ENCODE measurements around the gene PDGFA.
"Not testable (repeated sequence)": the region's sequence is repeated elsewhere in the genome, so short reads cannot be mapped to it uniquely, and the experiment has no call there.

The PDGFA gene

DNA sequence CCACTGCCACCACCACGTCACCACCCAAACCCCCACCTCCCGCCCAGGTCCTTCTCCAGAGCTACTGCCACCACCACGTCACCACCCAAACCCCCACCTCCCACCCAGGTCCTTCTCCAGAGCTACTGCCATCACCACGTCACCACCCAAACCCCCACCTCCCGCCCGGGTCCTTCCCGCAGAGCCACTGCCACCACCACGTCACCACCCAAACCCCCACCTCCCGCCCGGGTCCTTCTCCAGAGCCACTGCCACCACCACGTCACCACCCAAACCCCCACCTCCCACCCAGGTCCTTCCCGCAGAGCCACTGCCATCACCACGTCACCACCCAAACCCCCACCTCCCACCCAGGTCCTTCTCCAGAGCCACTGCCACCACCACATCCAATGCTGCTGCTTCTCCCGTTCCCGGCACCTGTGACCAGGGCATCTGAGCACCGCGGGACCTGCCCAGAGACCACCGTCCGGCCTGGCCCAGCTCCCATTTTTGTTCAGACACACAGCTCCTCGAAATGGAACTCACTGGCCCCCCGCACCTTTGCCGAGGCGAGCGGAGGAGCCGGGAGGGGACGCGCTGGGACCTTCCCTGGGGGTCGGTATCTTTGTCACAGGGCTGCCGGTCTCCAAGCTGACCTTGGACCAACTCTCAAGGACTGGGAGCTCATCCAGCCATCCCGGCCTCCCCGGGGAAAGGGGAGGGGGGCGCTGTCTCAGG lies 32.7 kb upstream of the PDGFA start:
- DNase-seq (ENCODE audit: low read depth in 3 of 3): not testable (repeated sequence)

DNA sequence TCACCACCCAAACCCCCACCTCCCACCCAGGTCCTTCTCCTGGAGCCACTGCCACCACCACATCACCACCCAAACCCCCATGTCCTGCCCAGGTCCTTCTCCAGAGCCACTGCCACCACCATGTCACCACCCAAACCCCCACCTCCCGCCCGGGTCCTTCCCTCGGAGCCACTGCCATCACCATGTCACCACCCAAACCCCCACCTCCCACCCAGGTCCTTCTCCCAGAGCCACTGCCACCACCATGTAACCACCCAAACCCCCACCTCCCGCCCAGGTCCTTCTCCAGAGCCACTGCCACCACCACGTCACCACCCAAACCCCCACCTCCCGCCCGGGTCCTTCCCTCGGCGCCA lies 31.9 kb upstream of the PDGFA start:
- DNase-seq (ENCODE audit: low read depth in 3 of 3): not testable (repeated sequence)

DNA sequence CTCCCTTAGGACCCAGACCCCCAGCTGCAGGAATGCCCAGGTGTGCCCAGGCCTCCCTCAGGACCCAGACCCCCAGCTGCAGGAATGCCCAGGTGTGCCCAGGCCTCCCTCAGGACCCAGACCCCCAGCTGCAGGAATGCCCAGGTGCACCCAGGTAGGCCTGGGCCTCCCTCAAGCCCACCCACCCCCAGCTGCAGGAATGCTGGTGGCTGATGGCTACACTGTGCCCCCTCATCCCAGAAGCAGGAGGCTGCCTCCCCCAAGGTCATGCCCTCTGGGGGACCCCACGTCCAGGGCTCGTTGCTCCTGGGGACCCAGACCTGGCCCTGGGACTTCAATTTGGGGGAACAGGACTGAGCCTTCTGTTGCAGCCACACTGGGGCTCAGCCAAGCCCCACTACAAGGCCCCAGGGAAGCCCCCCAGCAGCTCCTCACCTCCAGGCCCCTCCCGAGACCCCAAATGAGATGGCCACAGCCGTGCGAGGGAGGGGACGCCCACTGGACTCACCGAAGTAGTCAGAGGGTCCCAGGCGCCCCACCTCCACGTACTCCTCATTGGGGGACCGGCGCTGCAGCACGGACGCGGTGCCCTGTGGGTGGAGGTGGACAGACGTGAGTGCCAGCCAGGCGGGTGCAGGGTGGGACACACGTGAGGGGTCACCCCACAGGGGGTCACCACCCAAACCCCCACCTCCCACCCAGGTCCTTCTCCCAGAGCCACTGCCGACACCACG lies 31.4 kb upstream of the PDGFA start:
- DNase-seq (ENCODE audit: low read depth in 3 of 3): no peak

DNA sequence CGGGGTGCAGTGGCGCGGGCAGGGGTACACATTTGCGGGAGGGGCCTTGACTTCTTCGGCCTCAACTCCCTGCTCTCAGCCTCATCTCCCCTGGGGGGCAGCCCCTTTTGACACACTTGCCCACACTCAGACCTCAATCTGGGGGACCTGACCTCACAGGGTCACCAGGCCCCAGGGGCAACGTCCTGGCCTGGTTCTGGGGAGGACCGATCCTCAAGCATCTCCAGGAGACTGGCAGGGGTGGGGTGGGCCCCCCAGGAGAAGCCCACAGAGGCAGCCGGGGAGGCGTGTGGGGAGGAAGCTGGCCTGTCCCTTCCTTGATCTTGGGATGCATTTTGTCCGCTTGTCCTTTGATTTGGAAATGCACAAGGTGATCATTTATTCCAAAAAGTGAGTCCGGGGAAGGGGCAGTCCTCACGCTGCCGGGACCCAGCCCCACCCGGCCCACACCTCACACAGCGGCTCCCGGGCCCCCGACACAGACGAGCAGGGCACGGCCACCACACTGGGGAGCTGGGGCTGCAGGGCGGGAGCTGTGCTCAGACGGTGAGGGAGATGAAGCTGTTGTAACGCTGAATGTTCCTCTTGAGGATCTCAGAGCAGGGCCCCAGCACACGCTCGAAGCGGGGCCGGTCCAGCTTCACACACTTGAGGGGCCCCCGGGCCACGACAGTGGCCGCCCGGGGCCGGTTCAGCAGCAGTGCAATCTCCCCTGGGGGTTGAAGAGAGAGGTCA lies 30.4 kb upstream of the PDGFA start:
- no peak for DNase-seq (ENCODE audit: low read depth in 3 of 3)

DNA sequence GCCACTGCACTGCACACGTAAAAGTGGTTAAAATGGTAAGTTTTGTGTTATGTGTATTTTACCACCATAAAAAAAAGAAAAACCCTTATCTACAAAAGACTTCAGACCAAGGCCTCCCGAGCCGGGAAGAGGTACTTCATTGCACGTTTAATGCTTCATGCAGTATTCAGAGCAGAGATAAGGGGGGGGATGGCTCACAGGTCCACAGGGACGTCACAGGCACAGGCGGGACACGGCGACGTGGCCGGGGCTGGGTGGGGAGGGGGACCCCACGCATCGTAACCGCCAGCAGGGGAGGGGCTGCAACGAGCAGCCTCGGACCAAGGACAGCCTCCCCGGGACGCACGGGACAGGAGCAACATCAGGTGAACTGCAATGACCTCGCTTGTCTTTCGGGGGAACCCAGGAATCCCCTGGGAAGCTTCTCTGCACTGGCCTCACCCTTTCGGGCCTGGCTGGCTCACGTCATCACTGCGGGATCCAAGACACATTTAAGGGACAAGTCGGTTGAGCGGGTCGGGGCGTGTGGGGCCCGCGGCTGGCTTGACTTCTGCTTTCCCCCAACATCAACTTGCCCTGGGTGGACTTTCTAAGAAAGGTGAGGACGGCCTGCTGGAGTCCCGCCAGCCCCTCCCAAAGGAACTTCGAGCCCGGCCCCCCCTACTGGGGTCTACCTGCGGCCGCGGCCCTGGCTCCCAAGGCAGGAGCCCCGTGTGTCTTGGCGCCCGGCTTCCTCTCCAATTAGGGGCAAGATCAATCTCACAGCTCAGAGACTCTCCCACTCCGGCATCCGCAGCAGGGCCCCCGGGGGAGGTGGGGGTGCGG lies 29.6 kb upstream of the PDGFA start:
- DNase-seq (ENCODE audit: low read depth in 3 of 3): no peak

DNA sequence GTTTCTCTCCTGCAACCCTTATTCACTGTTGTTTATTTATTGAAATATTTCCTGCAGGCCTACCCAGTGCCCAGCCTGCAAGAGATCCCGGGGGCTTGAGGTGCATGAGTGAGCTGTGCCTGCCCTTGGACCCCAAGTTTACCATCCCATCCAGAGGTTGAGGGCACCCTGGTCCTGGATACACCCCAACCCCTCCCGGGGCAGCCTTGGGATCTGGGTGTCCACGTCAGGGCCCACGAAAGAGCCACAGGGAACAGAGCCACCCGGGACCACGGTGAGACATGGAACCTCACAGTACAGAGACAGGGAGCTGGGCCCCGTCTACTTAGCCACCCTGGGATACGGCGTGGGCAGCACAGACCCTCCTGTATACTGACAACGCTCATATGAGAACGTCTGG lies 28.8 kb upstream of the PDGFA start:
- DNase-seq (ENCODE audit: low read depth in 3 of 3): no peak

DNA sequence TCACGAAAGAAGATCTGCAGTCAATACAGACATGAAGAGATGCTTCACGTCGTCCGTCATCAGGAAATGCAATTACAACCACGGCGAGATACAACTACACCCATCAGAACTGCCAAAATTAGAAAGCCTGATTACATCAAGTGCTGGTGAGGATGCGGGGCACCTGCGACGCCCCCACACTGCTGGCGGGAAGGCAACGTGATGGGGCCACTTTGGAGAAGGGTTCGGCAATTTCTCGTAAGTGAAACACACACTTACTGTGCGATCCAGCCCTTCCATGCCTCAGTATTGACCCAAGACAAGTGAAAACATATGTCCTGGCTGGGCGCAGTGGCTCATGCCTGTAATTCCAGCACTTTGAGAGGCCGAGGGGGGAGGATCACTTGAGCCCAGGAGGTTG lies 25.8 kb upstream of the PDGFA start:
- no peak for DNase-seq (ENCODE audit: low read depth in 3 of 3)

DNA sequence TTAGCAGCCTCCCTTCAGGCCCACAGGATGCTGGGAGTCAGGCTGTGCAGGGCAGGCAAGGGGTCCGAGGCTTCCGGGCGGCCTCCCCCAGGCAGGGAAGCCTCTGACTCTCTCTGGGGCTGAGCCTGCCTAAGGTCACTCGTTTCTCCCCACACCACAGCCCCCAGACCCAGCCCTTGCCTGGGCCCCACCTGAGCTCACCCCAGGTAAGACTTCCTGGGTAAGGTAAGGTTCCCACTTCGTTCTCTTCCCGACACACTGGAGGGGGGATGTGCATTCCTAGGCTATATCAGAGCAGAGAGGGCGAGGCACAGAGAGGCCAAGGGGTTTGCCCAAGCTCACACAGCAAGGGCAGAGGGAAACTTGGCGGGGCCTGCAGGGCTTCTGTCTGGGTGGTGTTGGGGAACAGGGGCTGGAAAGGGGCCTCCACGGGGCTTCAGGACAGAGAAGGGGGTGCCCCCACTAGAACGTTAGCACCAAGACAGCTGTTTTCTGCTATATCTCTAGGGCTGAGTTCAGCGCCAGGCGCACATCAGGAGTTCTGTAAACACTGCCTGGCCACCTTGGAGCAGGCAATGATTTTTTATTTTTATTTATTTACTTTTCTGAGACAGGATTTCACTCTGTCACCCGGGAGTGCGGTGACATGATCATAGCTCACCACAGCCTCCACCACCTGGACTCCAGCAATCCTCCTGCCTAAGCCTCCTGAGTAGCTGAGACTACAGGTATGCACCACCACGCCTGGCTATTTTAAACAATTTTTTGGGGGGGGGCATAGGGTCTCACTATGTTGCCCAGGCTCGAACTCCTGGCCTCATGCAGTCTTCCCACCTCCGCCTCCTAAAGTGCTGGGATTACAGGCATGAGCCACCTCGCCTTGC lies 24.9 kb upstream of the PDGFA start:
- DNase-seq (ENCODE audit: low read depth in 3 of 3): no peak

DNA sequence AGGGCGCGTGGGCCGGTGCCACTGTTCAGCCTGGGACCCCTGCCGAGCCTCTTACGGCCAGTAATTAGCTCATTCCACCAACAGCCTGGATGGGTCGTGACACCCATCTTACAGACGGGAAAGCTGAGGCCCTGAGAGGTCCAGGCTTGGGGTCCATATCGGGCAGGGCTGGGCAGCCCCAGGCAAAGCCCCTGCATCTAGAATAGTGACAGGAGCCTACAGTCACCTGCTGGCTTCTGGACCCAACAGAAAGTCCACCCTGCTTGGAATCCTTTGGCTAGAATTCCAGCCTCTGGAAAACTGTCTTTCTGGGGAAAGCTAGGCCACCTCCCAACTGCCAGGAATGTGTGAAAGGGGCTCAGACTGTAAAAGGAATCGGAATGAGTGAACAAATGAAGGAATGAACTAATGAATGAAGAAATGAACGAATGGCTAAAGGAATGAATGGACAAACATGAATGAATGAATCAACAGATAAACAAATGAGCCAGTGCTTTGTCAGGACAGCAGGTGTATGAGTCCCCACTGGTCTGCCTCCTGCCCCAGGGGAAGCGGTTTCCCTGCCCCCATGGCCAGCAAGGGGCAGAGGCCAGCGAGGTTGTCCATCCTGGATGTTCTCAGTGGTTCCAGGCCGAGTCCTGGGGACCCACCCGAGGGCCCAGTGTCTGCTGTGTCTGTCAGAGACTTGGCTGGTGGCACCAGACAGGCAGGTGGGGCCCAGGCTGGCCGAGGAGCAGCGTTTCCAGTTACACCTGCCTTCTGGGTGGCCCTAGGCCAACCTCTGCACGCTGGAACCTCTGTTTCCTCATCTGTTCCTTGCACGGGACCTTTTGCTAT lies 24.1 kb upstream of the PDGFA start:
- no peak for DNase-seq (ENCODE audit: low read depth in 3 of 3)

DNA sequence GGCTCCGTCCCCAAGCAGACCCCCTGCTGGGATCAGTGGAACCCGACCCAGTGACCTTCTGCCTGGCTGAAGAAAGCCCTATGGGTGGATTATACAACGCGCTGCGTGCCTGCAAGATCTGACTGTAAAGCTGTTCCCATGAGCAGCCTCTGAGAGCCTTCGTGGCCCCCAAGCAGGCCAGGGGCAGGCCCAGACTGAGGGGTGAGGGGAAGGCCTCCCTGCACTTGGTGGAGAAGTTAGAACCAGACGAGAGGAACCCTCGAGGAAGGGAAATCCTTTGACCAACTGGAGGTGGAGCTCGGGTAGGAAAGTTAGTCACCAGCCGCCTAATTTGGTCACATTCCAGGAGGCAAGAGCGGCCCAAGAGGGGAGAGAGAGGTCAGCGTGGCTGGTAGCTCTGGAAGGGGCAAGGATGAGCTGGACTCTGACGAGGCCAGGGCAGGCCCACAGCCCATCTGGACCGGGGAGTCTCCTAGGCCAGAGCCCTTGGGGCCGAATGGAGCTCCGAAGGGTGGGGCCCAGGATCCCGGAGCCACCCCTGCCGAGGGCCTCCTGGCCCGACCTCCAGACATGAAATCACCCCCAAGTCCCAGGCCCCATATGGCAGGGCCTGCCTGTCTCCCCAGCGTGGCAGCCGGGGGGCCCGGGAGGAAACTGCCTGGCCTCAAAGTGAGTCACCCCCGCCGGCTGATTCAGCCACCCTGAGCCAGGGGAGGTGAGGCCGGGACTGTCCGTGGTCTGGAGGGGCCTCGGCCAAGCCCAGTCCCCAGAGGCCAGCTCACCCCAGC lies 23.3 kb upstream of the PDGFA start:
- no peak for DNase-seq (ENCODE audit: low read depth in 3 of 3)

DNA sequence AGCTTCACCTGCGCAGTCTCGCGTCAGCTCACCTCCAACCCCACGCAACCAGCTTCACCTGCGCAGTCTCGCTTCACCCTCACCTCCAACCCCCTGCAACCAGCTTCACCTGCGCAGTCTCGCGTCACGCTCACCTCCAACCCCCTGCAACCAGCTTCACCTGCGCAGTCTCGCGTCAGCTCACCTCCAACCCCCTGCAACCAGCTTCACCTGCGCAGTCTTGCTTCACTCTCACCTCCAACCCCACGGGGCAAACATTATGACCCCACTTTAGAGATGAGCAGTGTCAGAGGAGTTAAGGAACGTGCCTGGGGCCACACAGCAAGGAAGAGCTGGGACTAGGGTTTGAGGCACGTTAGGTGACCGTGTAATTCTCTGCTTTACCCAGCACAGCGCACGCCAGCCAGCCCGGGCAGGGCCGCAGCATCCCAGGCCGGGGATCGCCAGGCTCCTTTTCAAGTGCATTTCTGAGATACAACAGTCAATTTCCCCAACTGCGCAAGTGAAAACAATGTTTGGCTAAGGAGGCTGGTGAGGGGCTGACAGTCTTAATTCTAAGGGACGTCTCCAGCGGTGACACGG lies 22.6 kb upstream of the PDGFA start:
- no peak for DNase-seq (ENCODE audit: low read depth in 3 of 3)

DNA sequence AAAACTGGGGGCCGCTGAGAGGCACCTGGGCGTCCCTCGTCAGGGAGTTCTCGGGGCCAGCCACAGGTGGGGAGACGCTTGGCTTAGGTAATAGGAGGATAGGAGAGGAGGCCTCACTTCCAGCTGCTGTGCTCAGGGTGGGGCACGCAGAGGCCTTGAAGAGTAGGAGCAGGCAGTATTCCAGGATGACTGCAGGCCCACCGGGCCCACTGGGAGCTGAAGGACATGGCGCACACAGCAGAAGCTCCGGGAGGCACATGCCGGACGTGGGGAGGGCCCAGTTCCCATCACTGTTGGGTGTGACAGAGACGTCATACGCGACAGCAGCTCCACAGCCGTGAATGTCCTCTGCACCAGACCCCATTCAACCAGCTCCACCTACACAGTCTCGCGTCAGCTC lies 22.0 kb upstream of the PDGFA start:
- no peak for DNase-seq (ENCODE audit: low read depth in 3 of 3)

DNA sequence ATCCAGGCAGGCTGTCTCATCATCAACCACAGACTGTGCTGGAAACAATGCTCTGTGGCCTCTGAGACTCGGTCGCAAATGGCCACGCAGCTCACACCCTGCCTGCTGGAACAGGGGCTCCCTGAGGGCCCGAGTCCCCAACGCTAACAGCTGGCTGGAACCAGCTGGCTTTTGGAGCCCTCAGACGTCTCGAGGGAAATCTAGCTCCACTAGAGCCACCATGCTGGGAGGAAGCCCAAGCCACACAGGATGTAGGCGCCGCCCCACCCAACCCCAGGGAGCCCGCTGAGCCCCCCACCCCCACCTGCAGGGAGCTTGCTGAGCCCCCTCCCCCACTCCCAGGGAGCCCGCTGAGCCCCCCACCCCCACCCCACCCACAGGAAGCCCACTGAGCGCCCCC lies 21.4 kb upstream of the PDGFA start:
- no peak for DNase-seq (ENCODE audit: low read depth in 3 of 3)

DNA sequence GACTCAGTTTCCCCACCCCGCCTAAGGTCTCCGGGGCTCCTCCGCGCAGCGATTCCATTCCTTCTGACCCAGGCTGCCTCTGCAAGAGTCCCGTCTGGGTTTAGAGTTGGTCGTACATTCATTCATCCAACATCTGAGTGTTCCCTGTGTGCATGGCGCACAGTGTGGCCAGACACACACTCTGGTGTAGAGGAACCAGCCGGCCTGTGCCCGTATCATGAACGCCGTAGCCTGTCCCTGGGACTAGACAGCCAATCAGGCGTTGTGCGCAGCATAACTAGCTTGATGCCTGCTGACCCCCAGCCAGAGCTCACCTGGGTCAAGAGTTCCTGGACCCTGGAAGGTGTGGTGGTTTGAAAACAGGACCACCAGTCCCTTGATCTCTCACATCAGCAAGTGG lies 20.9 kb upstream of the PDGFA start:
- DNase-seq (ENCODE audit: low read depth in 3 of 3): no peak

DNA sequence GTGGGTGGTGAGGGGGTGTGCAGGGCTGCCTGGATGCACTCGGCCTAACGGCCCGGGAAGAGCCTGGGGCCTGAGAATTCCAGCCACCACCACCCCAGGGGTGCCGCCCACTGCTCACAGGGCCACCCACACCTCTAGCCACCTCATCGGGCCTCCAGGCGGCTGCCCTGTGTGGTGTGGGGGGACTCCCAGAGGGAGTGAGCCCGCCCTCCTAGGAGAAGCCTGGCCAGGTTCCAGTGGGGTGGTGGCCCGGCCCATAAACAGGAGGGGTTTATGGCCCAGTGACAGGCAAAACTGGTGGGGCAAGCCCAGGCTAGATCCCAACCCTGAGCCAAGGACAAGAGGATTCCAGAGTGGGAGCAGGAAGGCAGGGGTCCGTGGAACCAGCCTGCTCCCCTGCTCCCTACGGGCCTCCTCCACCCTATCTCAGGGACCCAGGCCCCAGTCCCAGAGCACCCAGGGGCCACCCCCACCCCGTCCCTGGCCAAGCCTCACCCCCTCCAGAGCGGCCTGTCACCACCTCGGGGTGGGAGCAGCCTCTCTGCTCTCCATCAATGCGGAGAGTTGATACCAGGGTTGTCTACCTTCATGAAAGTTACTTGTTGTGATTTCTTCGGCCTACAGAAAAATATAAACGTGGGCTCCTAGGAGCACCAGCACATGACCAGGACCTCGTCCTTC lies 20.2 kb upstream of the PDGFA start:
- DNase-seq (ENCODE audit: low read depth in 3 of 3): no peak

DNA sequence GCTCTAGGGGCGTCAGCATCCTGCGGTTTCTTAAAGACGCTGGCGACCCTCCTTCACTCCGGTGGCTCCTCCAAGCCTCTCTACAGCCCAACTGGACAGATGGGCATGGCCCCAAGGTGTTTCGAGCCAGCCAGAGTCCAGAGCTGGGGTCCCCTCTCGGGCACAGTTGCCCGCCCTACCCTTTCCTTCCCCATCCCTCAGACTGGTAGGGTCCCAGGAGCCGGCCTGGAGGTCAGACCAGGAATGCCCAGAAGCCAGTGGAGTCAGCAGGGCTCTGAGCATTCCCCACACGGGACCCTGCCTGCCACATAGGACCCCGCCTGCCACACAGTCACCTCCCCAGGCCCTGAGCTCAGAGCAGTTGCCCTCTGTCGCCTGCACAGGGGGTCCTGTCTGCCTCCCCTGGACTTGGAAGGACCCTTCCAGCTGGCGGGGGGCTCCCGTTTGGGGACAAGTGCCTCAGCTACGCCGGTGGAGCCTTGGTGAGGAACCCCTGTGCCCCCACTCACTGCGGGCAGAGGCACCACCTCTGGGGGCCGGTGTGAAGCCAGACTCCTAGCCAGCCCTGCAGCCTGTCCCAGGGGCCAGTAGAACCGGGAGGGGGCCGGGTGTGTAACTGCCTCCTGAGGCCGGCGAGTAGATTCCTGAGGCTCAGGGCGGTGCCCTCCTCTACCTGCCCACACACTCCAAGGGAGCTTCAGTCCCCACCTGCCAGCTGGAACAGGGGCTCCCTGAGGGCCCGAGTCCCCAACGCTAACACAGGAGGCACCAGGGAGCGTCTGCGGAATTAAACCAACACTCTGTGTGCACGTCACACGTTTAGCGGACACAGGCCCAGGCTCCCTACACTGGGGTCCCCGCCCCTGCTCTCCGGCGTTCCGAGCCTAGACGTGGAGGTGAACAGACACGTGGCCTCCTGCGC lies 19.4 kb upstream of the PDGFA start:
- no peak for DNase-seq (ENCODE audit: low read depth in 3 of 3)

DNA sequence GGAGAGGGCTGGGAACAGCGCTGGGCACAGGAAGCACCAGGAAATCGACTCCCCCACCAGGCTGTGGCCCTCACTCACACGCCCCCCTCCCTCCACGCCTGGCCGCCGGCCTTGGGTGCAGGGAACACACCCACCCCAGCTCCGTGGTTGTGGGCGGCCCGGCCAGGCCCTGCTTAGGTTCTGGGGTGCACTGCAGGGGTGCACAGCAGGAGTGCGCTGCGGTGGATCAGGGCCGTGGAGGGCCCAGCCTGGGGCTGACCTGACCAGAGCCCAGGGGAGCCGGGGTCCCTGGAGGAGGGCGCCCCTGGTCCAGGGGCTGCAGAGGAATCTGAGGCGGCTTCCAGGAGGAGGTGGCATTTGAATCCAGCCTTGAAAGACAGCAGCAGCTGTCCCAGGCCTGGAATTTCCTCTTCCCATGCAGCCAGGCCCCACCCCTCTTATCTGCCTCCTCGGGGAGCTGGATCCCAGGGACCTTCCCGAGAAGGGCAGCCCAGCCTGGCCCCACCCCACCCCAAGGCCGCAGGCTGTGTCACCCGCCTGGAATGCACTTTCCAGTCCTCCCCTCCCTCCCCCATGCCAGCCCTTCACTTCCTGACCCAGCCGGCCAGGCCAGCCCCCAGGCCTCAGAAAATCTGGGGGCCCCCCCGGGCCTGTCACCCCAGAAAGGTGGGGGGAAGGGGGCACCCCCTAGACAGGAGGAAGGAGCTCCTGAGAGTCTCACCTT lies 18.4 kb upstream of the PDGFA start:
- no peak for DNase-seq (ENCODE audit: low read depth in 3 of 3)
